ENCODE data around the gene CDKN2A. TPM values are rescaled to one million over a fixed set of nuclear protein-coding genes. Genes with fewer than 3 reads are reported as not detected.

CDKN2A gene
- total and polyA plus RNA-seq, 2 donors (not counting 1 experiment from before 2014, with no cell fraction given), result 6.4 to 11.7 TPM

- CTCF ChIA-PET, result interaction anchor here (0.7 to 6.0 kb wide), 40 partner anchors 10 to 444 kb away, joined by 3 to 105 read pairs (median 6); partner anchors contain the start of genes CDKN2A, CDKN2B-AS1 and MTAP
- H3K27ac Mint-ChIP-seq, result peak within 1 kb of the TSS; percentile 41
These were observed 14.7 kb upstream of the CDKN2A start, which contains the start of gene CDKN2B for GRCh38 chr9:22008717-22009505. Gene CDKN2B (minus strand): TSS chr9:22009305. CDS start chr9:22008953, 352 bp downstream.

More at GRCh38 chr9:22008717-22009505, 14.7 kb upstream of the CDKN2A start, which contains the start of gene CDKN2B:
- ATAC-seq (ENCODE audit: low read depth), result peak; percentile 89
- no peaks in the 10 kb centered on the region for H3K79me2 ChIP-seq (ENCODE audit: control insufficient read depth, insufficient read depth, low read length)
- intact Hi-C loops (cut with micrococcal nuclease), result loop anchor here (1.0 to 2.0 kb wide), 4 partner anchors 14 to 444 kb away; no protein-coding TSS in a partner anchor
- H4K20me1 ChIP-seq (ENCODE audit: control insufficient read depth, insufficient read depth, low read length, poor library complexity, severe bottlenecking), result peaks cover 8% of the 10 kb centered on the region
- Mint-ChIP-seq H3K4me3 (peak within 1 kb of the TSS; percentile 86), H3K27me3 (peaks cover 36% of the 10 kb centered on the region), H3K9me3 (ENCODE audit: insufficient read depth) (no peaks in the 10 kb centered on the region), H3K4me1 (peaks cover 34% of the 10 kb centered on the region)
- peaks cover 0 to 53% (median 45%) of the 10 kb centered on the region in 4 experiments for H3K27me3 ChIP-seq (replicated peaks in 1 of 4; ENCODE audit: control extremely low read depth in 1 of 4, control insufficient read depth in 3 of 4, insufficient read depth in 4 of 4, low read length in 3 of 4)
- H2AFZ ChIP-seq (ENCODE audit: insufficient read depth, low read depth, low read length, poor library complexity, severe bottlenecking), result peak within 1 kb of the TSS; percentile 86
- peaks cover 0 to 16% (median 0%) of the 10 kb centered on the region in 3 donors for H3K9me3 ChIP-seq (ENCODE audit: control extremely low read depth in 1 of 3, control insufficient read depth in 2 of 3, insufficient read depth in 1 of 3, low read length in 2 of 3)
- WGBS (ENCODE audit: insufficient coverage), result 2% methylated on average over 86 of the region's 86 CpGs
- H3K36me3 ChIP-seq (replicated peaks in 1 of 2; ENCODE audit: control extremely low read depth in 1 of 2, control insufficient read depth in 1 of 2, extremely low read depth in 1 of 2, insufficient read depth in 2 of 2, low read length in 1 of 2), result no peaks in the 10 kb centered on the region
- H3K4me1 ChIP-seq (ENCODE audit: control insufficient read depth in 2 of 2, insufficient read depth in 2 of 2, low read length in 2 of 2), result peaks cover 30 to 41% of the 10 kb centered on the region in 2 donors
- peak within 1 kb of the TSS; percentile 83 for H3K9ac ChIP-seq (ENCODE audit: low read length)
- DNase-seq, result peak; percentile 83
- POLR2A ChIA-PET, result interaction anchor here (1.5 kb wide), 1 partner anchor 14 kb away, joined by 7 read pairs; the partner anchor contains the start of genes CDKN2A and CDKN2B-AS1
- H3K4me2 ChIP-seq (replicated peaks; ENCODE audit: low read depth, low read length, poor library complexity, severe bottlenecking), result peak within 1 kb of the TSS; percentile 96
- peak within 1 kb of the TSS in 1 of 2 donors; percentile 9 for H3K27ac ChIP-seq (ENCODE audit: low read length in 2 of 2)
- TF ChIP-seq EZH2 (IDR thresholded peaks at IDR 0.05; ENCODE audit: borderline replicate concordance, insufficient read depth, low read depth, low read length, poor library complexity, severe bottlenecking) (no peak), CTCF (IDR thresholded peaks at IDR 0.05) (peak; percentile 98)
- H3K4me3 ChIP-seq (ENCODE audit: control extremely low read depth in 1 of 5, extremely low read depth in 1 of 5, insufficient read depth in 1 of 5, low read depth in 2 of 5, low read length in 4 of 5), result peak within 1 kb of the TSS; percentile 34 to 78 (median 69)
